ENCODE data around the gene FLCN. TPM values are rescaled to one million over a fixed set of nuclear protein-coding genes. Genes with fewer than 3 reads are reported as not detected.

FLCN gene
- total RNA-seq, 1 donor from 2014 or later = 75.0 TPM

GRCh38 chr17:17165666-17166308, 71.2 kb downstream of the FLCN start:
- no peak for DNase-seq

- DNase-seq = no peak
Measured at GRCh38 chr17:17164676-17165075, 72.3 kb downstream of the FLCN start.

GRCh38 chr17:17164156-17164555, 72.8 kb downstream of the FLCN start:
- no peak for DNase-seq

Other genes starting within 250 kb of the FLCN start
- 105 and 175 TPM in 2 replicates for gene MPRIP, start 194.7 kb downstream of the FLCN start, total RNA-seq
- gene PLD6, start 30.8 kb downstream of the FLCN start, total RNA-seq = 1.4 and 2.0 TPM in 2 replicates
- 88.2 and 129 TPM in 2 replicates for gene COPS3, start 44.1 kb upstream of the FLCN start, total RNA-seq
- 1.9 and 3.1 TPM in 2 replicates for gene NT5M, start 66.2 kb upstream of the FLCN start, total RNA-seq
- gene MED9, start 239.8 kb upstream of the FLCN start, total RNA-seq = 12.3 and 13.1 TPM in 2 replicates

Data from dermis blood vessel endothelial cell (primary cell).